Common myeloid progenitor, CD34-positive (primary cell): Measurements from ENCODE around the gene PDE4B.
"Not testable (repeated sequence)": the region's sequence is repeated elsewhere in the genome, so short reads cannot be mapped to it uniquely, and the experiment has no call there.

Experiments
- CTCF ChIA-PET: fragments of 350-600 bp; sonication (Branson Sonifier 250); formaldehyde crosslinking; loops from one replicate; lab custom pipeline; 2021; ENCODE audit warnings: antibody characterized with exemption; lab: Charles Lee
- POLR2A ChIA-PET: fragments of 350-600 bp; sonication (Branson Sonifier 250); formaldehyde crosslinking; loops from one replicate; lab custom pipeline; 2021; ENCODE audit warnings: antibody characterized with exemption; lab: Charles Lee
- DNase-seq, 3 donors: peaks; one replicate each; pipeline versions ENCODE4 v3.0.0 to v3.0.0-alpha.2; 2013
- H3K27ac ChIP-seq, 2 experiments: 1 replicate in 1 of 2; 2 replicates in 1 of 2; pipeline ENCODE4 v1.7.0; 2013; ENCODE audit warnings: inconsistent platforms in 2 of 2, low read length in 2 of 2, mild to moderate bottlenecking in 2 of 2, low read depth in 1 of 2, moderate library complexity in 1 of 2; ENCODE audit not compliant: severe bottlenecking in 2 of 2, insufficient read depth in 1 of 2, poor library complexity in 1 of 2
- H3K27me3 ChIP-seq, 5 experiments: replicated peaks in 2 of 5; 1 replicate in 3 of 5; 2 replicates in 2 of 5; pipeline versions ENCODE4 v1.6.1 to v1.7.0; 2013; ENCODE audit warnings: low read length in 4 of 5, mild to moderate bottlenecking in 2 of 5, moderate library complexity in 2 of 5, inconsistent platforms in 1 of 5; ENCODE audit not compliant: insufficient read depth in 5 of 5, control insufficient read depth in 4 of 5
- H3K36me3 ChIP-seq, 4 experiments: 1 replicate in 2 of 4; 2 replicates in 2 of 4; pipeline versions ENCODE4 v1.6.1 to v1.7.0; 2013; ENCODE audit warnings: low read length in 3 of 4, control low read depth in 1 of 4, mild to moderate bottlenecking in 1 of 4; ENCODE audit not compliant: control insufficient read depth in 4 of 4, insufficient read depth in 4 of 4
- H3K4me1 ChIP-seq, 4 experiments: 1 replicate in 3 of 4; 2 replicates in 1 of 4; pipeline versions ENCODE4 v1.6.1 to v1.7.1; 2013; ENCODE audit warnings: low read length in 3 of 4, mild to moderate bottlenecking in 3 of 4, control low read depth in 1 of 4, inconsistent platforms in 1 of 4, moderate library complexity in 1 of 4; ENCODE audit not compliant: control insufficient read depth in 4 of 4, insufficient read depth in 4 of 4; ENCODE audit errors: control extremely low read depth in 1 of 4
- H3K4me3 ChIP-seq, 7 experiments: 1 replicate in 4 of 7; 2 replicates in 3 of 7; pipeline versions ENCODE4 v1.5.1 to v1.7.0; 2013; ENCODE audit warnings: mild to moderate bottlenecking in 7 of 7, low read length in 6 of 7, moderate library complexity in 6 of 7, inconsistent platforms in 2 of 7, low read depth in 2 of 7, control low read depth in 1 of 7; ENCODE audit not compliant: insufficient read depth in 4 of 7, control insufficient read depth in 1 of 7; ENCODE audit errors: extremely low read depth in 1 of 7
- H3K9me3 ChIP-seq, 5 experiments: 1 replicate in 4 of 5; 2 replicates in 1 of 5; pipeline versions ENCODE4 v1.6.1 to v1.7.1; 2013; ENCODE audit warnings: low read length in 4 of 5, mild to moderate bottlenecking in 2 of 5, inconsistent platforms in 1 of 5, low read depth in 1 of 5, moderate library complexity in 1 of 5; ENCODE audit not compliant: control insufficient read depth in 4 of 5, insufficient read depth in 2 of 5; ENCODE audit errors: control extremely low read depth in 1 of 5
- WGBS: methylation state at CpG from one replicate; pipeline ENCODE4 v1.1.5; 2013; ENCODE audit not compliant: insufficient coverage; 5-methylcytosine and 5-hydroxymethylcytosine counted together

PDE4B gene

GRCh38 chr1:66050633-66051032 lies 257.9 kb downstream of the PDE4B start:
- ChIA-PET CTCF (no interaction called here), POLR2A (no interaction called here)
- no peak for DNase-seq
- H3K27ac ChIP-seq, result no peak overlapping the region
- H3K4me3 ChIP-seq, result no peak overlapping the region
- no peaks in the 10 kb centered on the region for H3K27me3 ChIP-seq
- H3K9me3 ChIP-seq, result no peaks in the 10 kb centered on the region
- H3K36me3 ChIP-seq, result no peaks in the 10 kb centered on the region
- 95% methylated on average over 3 of the region's 4 CpGs for WGBS
- H3K4me1 ChIP-seq, result peaks cover 0 to 3% (median 0%) of the 10 kb centered on the region in 4 experiments

- no peak for DNase-seq
- WGBS, result 96% methylated on average over 3 of the region's 3 CpGs
- Histone ChIP-seq H3K4me1 (peaks cover 0 to 3% (median 0%) of the 10 kb centered on the region in 4 experiments), H3K9me3 (no peaks in the 10 kb centered on the region), H3K27me3 (no peaks in the 10 kb centered on the region), H3K4me3 (no peak overlapping the region), H3K36me3 (no peaks in the 10 kb centered on the region), H3K27ac (no peak overlapping the region)
- POLR2A ChIA-PET, result no interaction called here
- CTCF ChIA-PET, result no interaction called here
These were observed 262.4 kb downstream of the PDE4B start for GRCh38 chr1:66055092-66055491.

DNA sequence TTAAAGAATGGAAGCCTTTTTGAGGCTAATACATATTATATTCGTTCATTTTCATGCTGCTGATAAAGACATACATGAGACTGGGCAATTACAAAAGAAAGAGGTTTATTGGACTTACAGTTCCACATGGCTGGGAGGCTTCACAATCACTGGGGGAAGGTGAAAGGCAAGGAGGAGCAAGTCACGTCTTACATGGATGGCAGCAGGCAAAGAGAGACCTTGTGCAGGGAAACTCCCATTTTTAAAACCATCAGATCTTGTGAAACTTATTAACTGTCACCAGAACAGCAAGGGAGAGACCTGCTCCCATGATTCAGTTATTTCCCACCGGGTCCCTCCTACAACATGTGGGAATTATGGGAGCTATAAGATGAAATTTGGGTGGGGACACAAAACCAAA lies 264.8 kb downstream of the PDE4B start:
- 100% methylated on average over 2 of the region's 3 CpGs for WGBS
- H3K27ac ChIP-seq, H3K4me3 ChIP-seq, H3K9me3 ChIP-seq, DNase-seq, POLR2A ChIA-PET, H3K27me3 ChIP-seq, CTCF ChIA-PET, H3K36me3 ChIP-seq, H3K4me1 ChIP-seq: not testable (repeated sequence)

GRCh38 chr1:66058558-66058957 lies 265.9 kb downstream of the PDE4B start:
- no peak for DNase-seq
- Histone ChIP-seq H3K27me3 (no peaks in the 10 kb centered on the region), H3K4me1 (no peaks in the 10 kb centered on the region), H3K36me3 (no peaks in the 10 kb centered on the region), H3K4me3 (no peak overlapping the region), H3K9me3 (no peaks in the 10 kb centered on the region), H3K27ac (no peak overlapping the region)
- ChIA-PET CTCF (no interaction called here), POLR2A (no interaction called here)
- 100% methylated on average over 2 of the region's 2 CpGs for WGBS

- H3K36me3 ChIP-seq, H3K4me1 ChIP-seq, H3K4me3 ChIP-seq, H3K9me3 ChIP-seq, CTCF ChIA-PET, POLR2A ChIA-PET, H3K27ac ChIP-seq, H3K27me3 ChIP-seq, DNase-seq: not testable (repeated sequence)
- WGBS, result 93% methylated on average over 2 of the region's 4 CpGs
These were observed 274.5 kb downstream of the PDE4B start for GRCh38 chr1:66067219-66067618.

GRCh38 chr1:66069976-66070876 lies 277.5 kb downstream of the PDE4B start:
- Histone ChIP-seq H3K36me3 (no peaks in the 10 kb centered on the region), H3K9me3 (no peaks in the 10 kb centered on the region), H3K27ac (no peak overlapping the region), H3K4me1 (no peaks in the 10 kb centered on the region), H3K27me3 (no peaks in the 10 kb centered on the region), H3K4me3 (no peak overlapping the region)
- no CpG with 5 or more reads among the region's 4 CpGs for WGBS
- CTCF ChIA-PET, result no interaction called here
- DNase-seq, result no peak
- POLR2A ChIA-PET, result no interaction called here

GRCh38 chr1:66073388-66073787 lies 280.7 kb downstream of the PDE4B start:
- Histone ChIP-seq H3K36me3 (no peaks in the 10 kb centered on the region), H3K4me3 (no peak overlapping the region), H3K9me3 (no peaks in the 10 kb centered on the region), H3K4me1 (no peaks in the 10 kb centered on the region), H3K27ac (no peak overlapping the region), H3K27me3 (no peaks in the 10 kb centered on the region)
- ChIA-PET POLR2A (interaction anchor here (0.7 kb wide), 1 partner anchor 215 kb away, joined by 3 read pairs; no protein-coding TSS in a partner anchor), CTCF (no interaction called here)
- no CpG with 5 or more reads among the region's 2 CpGs for WGBS
- no peak for DNase-seq
